ENCODE measurements around the gene MYO1A. TPM values are rescaled to one million over a fixed set of nuclear protein-coding genes. Genes with fewer than 3 reads are reported as not detected.
"Not testable (repeated sequence)": the region's sequence is repeated elsewhere in the genome, so short reads cannot be mapped to it uniquely, and the experiment has no call there.

Gene MYO1A
- total RNA-seq, 1 donor from 2014 or later = 2.6 TPM

- peaks cover 16% of the 10 kb centered on the region for H3K27me3 Mint-ChIP-seq (ENCODE audit: insufficient read depth)
Measured at GRCh38 chr12:57018353-57018752, 31.6 kb downstream of the MYO1A start.

GRCh38 chr12:57016348-57016747 lies 33.6 kb downstream of the MYO1A start, which contains the start of gene TAC3:
TAC3 (minus strand) TSS chr12:57016529; CDS start chr12:57015797, 732 bp downstream.
- Mint-ChIP-seq H3K27me3 (ENCODE audit: insufficient read depth) (peaks cover 19% of the 10 kb centered on the region), H3K9me3 (no peaks in the 10 kb centered on the region), H3K27ac (no peak within 1 kb of the TSS), H3K4me3 (no peak within 1 kb of the TSS), H3K36me3 (ENCODE audit: low read depth) (no peaks in the 10 kb centered on the region), H3K4me1 (ENCODE audit: low read depth) (peaks cover 17% of the 10 kb centered on the region)
- DNase-seq (ENCODE audit: low spot score) = no peak
- intact Hi-C loops (cut with micrococcal nuclease) = no loop called here

More at GRCh38 chr12:57018353-57018752, 31.6 kb downstream of the MYO1A start:
- H3K4me1 Mint-ChIP-seq (ENCODE audit: low read depth); H3K27ac Mint-ChIP-seq; H3K4me3 Mint-ChIP-seq; intact Hi-C loops (cut with micrococcal nuclease); DNase-seq (ENCODE audit: low spot score); H3K9me3 Mint-ChIP-seq; H3K36me3 Mint-ChIP-seq (ENCODE audit: low read depth): not testable (repeated sequence)

DNA sequence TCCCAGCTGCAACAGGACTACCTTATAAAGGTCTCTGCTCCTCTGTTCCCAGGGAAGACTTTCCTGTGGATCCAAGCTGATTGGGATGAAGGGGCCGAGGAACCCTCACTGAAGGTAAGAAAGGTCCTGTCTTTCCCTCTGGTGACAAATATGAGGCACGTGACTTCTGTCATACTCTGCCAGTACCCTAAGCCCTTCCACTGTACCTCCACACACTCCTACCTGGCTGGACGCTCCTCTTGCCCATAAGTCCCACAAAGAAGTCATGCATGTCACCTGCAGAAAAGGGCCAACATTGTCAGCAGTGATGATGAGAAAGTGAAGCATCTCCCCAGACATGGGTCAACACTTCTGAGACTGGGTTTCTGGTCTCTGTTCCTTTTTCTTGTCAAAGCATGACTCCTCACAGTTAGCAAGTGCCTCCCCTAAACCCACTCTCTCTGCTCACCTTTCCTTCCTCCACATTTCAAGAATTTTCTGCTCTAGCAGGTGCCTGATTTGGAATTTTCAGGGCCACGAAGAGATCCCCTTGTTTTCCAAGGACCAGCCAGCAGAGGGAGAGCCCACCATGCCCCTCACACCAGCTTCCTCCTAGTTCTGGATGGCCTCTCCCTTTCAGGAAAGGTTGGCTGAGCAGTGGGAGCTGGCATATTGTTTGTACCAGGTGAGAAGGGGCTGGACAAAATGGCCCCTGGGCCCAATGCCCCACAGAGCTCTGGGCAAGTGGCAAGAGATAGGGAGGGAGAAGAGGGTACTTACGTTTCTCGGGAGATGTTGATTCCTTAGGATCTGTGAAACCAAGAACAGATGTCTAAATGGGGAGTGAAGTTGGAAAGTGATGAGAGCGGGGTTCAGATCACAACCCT lies 37.1 kb downstream of the MYO1A start:
- Mint-ChIP-seq H3K4me3 (no peak overlapping the region), H3K27ac (no peak overlapping the region), H3K4me1 (ENCODE audit: low read depth) (peaks cover 25% of the 10 kb centered on the region), H3K9me3 (no peaks in the 10 kb centered on the region), H3K27me3 (ENCODE audit: insufficient read depth) (peaks cover 19% of the 10 kb centered on the region), H3K36me3 (ENCODE audit: low read depth) (no peaks in the 10 kb centered on the region)
- intact Hi-C loops (cut with micrococcal nuclease) = no loop called here
- no peak for DNase-seq (ENCODE audit: low spot score)

- Mint-ChIP-seq H3K36me3 (ENCODE audit: low read depth) (no peaks in the 10 kb centered on the region), H3K27me3 (ENCODE audit: insufficient read depth) (peaks cover 19% of the 10 kb centered on the region), H3K27ac (no peak overlapping the region), H3K9me3 (no peaks in the 10 kb centered on the region), H3K4me1 (ENCODE audit: low read depth) (peaks cover 36% of the 10 kb centered on the region), H3K4me3 (peak overlapping the region; percentile 5)
- intact Hi-C loops (cut with micrococcal nuclease) = loop anchor here (1.0 kb wide), 2 partner anchors 12 to 36 kb away; no protein-coding TSS in a partner anchor
- DNase-seq (ENCODE audit: low spot score) = no peak
Measured at GRCh38 chr12:57011438-57012424, 38.2 kb downstream of the MYO1A start.

- DNase-seq (ENCODE audit: low spot score) = no peak
- Mint-ChIP-seq H3K4me3 (no peak overlapping the region), H3K9me3 (no peaks in the 10 kb centered on the region), H3K27ac (no peak overlapping the region), H3K36me3 (ENCODE audit: low read depth) (peaks cover under 1% of the 10 kb centered on the region), H3K27me3 (ENCODE audit: insufficient read depth) (peaks cover 17% of the 10 kb centered on the region), H3K4me1 (ENCODE audit: low read depth) (peaks cover 41% of the 10 kb centered on the region)
- intact Hi-C loops (cut with micrococcal nuclease) = loop anchor here (1.0 kb wide), 2 partner anchors 11 to 37 kb away; no protein-coding TSS in a partner anchor
Measured at GRCh38 chr12:57010627-57011247, 39.2 kb downstream of the MYO1A start.

- intact Hi-C loops (cut with micrococcal nuclease) = no loop called here
- H3K27ac Mint-ChIP-seq = no peak overlapping the region
- peaks cover 5% of the 10 kb centered on the region for H3K36me3 Mint-ChIP-seq (ENCODE audit: low read depth)
- H3K27me3 Mint-ChIP-seq (ENCODE audit: insufficient read depth) = peaks cover 12% of the 10 kb centered on the region
- H3K9me3 Mint-ChIP-seq = no peaks in the 10 kb centered on the region
- DNase-seq (ENCODE audit: low spot score) = no peak
- no peak overlapping the region for H3K4me3 Mint-ChIP-seq
- H3K4me1 Mint-ChIP-seq (ENCODE audit: low read depth) = peaks cover 47% of the 10 kb centered on the region
Measured at GRCh38 chr12:57009949-57010626, 39.8 kb downstream of the MYO1A start.

GRCh38 chr12:57008178-57008577 lies 41.8 kb downstream of the MYO1A start:
- Mint-ChIP-seq H3K4me1 (ENCODE audit: low read depth) (peaks cover 52% of the 10 kb centered on the region), H3K36me3 (ENCODE audit: low read depth) (peaks cover 18% of the 10 kb centered on the region), H3K27ac (peak overlapping the region; percentile 37), H3K9me3 (no peaks in the 10 kb centered on the region), H3K4me3 (peak overlapping the region; percentile 34), H3K27me3 (ENCODE audit: insufficient read depth) (peaks cover 3% of the 10 kb centered on the region)
- intact Hi-C loops (cut with micrococcal nuclease) = loop anchor here (1.0 kb wide), 5 partner anchors 23 to 175 kb away; no protein-coding TSS in a partner anchor
- no peak for DNase-seq (ENCODE audit: low spot score)

- Mint-ChIP-seq H3K36me3 (ENCODE audit: low read depth) (peaks cover 23% of the 10 kb centered on the region), H3K27me3 (ENCODE audit: insufficient read depth) (no peaks in the 10 kb centered on the region), H3K27ac (peak overlapping the region; percentile 80), H3K4me1 (ENCODE audit: low read depth) (peaks cover 49% of the 10 kb centered on the region), H3K4me3 (peak overlapping the region; percentile 93), H3K9me3 (no peaks in the 10 kb centered on the region)
- intact Hi-C loops (cut with micrococcal nuclease) = loop anchor here (1.0 kb wide), 1 partner anchor 250 kb away; no protein-coding TSS in a partner anchor
- DNase-seq (ENCODE audit: low spot score) = no peak
Measured at GRCh38 chr12:57006809-57007475, 43.0 kb downstream of the MYO1A start.

GRCh38 chr12:57005980-57006808 lies 43.7 kb downstream of the MYO1A start, which contains the start of gene ZBTB39:
ZBTB39 (minus strand) TSS chr12:57006546; CDS start chr12:57004917, 1,629 bp downstream.
- no peaks in the 10 kb centered on the region for H3K9me3 Mint-ChIP-seq
- intact Hi-C loops (cut with micrococcal nuclease) = loop anchor here (1.0 kb wide), 1 partner anchor 249 kb away; no protein-coding TSS in a partner anchor

DNA sequence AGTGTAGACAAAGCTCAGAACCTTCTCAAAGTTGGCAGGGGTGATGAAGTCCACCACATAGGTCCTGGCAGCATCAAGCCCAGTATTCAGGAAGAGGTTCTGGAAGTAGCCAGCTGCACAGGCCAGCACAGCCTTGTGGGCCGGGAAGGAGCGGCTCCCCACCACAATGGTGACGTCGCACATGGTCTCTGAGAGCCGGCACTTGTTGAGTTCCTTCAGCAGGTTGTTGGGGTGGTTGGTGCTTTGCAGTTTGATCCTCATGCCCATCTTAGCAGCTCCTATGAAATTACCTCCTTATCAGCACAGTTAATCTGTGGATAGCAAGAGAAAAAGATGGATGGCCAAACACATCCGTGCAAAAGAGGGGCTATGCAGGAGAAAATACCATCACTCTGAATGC lies 45.3 kb downstream of the MYO1A start:
- Mint-ChIP-seq H3K27me3 (ENCODE audit: insufficient read depth) (no peaks in the 10 kb centered on the region), H3K27ac (no peak overlapping the region), H3K9me3 (no peaks in the 10 kb centered on the region), H3K36me3 (ENCODE audit: low read depth) (peaks cover 31% of the 10 kb centered on the region), H3K4me1 (ENCODE audit: low read depth) (peaks cover 54% of the 10 kb centered on the region), H3K4me3 (peak overlapping the region; percentile 93)
- no peak for DNase-seq (ENCODE audit: low spot score)
- intact Hi-C loops (cut with micrococcal nuclease) = no loop called here

More at GRCh38 chr12:57005980-57006808, 43.7 kb downstream of the MYO1A start, which contains the start of gene ZBTB39:
- peak within 1 kb of the TSS; percentile 85 for H3K27ac Mint-ChIP-seq
- no peaks in the 10 kb centered on the region for H3K27me3 Mint-ChIP-seq (ENCODE audit: insufficient read depth)
- peaks cover 28% of the 10 kb centered on the region for H3K36me3 Mint-ChIP-seq (ENCODE audit: low read depth)
- peaks cover 47% of the 10 kb centered on the region for H3K4me1 Mint-ChIP-seq (ENCODE audit: low read depth)
- DNase-seq (ENCODE audit: low spot score) = peak; percentile 65
- peak within 1 kb of the TSS; percentile 93 for H3K4me3 Mint-ChIP-seq

GRCh38 chr12:57003395-57003794 lies 46.5 kb downstream of the MYO1A start:
- Mint-ChIP-seq H3K9me3 (no peaks in the 10 kb centered on the region), H3K27me3 (ENCODE audit: insufficient read depth) (no peaks in the 10 kb centered on the region), H3K36me3 (ENCODE audit: low read depth) (peaks cover 35% of the 10 kb centered on the region), H3K27ac (no peak overlapping the region), H3K4me3 (no peak overlapping the region), H3K4me1 (ENCODE audit: low read depth) (peaks cover 66% of the 10 kb centered on the region)
- intact Hi-C loops (cut with micrococcal nuclease) = no loop called here
- no peak for DNase-seq (ENCODE audit: low spot score)
